PC-3 (cell line): ENCODE data around the gene DLST. TPM values are rescaled to one million over a fixed set of nuclear protein-coding genes. Genes with fewer than 3 reads are reported as not detected.
"Not testable (repeated sequence)": the region's sequence is repeated elsewhere in the genome, so short reads cannot be mapped to it uniquely, and the experiment has no call there.

Source experiments
- ATAC-seq: fragments of 200-7000 bp; cut with Tn5 transposase; 2 replicates; pipeline ENCODE4 v1.9.1; 2020; ENCODE audit warnings: mild to moderate bottlenecking, moderate library complexity
- BruUV-seq: library from RNA; stranded (reverse); fragments of 400-500 nt; replicated peaks from 2 replicates; lab custom pipeline; 2021; lab: Mats Ljungman, UMichigan
- CTCF ChIA-PET: fragments of 300-600 bp; sonication (Branson Sonifier 250); formaldehyde crosslinking; loops from one replicate; lab custom pipeline; 2022; ENCODE audit warnings: antibody characterized with exemption; lab: Charles Lee
- POLR2A ChIA-PET: fragments of 300-600 bp; sonication (Branson Sonifier 250); formaldehyde crosslinking; loops from one replicate; lab custom pipeline; 2022; ENCODE audit warnings: antibody characterized with exemption; ENCODE audit not compliant: unreplicated experiment; lab: Charles Lee
- DNase-seq: peaks from one replicate; pipeline ENCODE4 v3.0.0-alpha.2; 2015
- H2AFZ ChIP-seq: fragments of 300-600 bp; sonication (generic); 2 replicates; pipeline ENCODE4 v1.6.0; 2016; ENCODE audit warnings: antibody characterized with exemption, low read length
- H3F3A ChIP-seq: fragments of 300-600 bp; sonication (generic); one replicate; pipeline ENCODE4 v1.6.0; 2017; ENCODE audit warnings: antibody characterized with exemption, low read length, control low read depth, mild to moderate bottlenecking; ENCODE audit not compliant: unreplicated experiment
- H3K27ac ChIP-seq: fragments of 300-600 bp; sonication (generic); 2 replicates; pipeline ENCODE4 v1.5.1; 2016; ENCODE audit warnings: mild to moderate bottlenecking, low read length
- H3K27me3 ChIP-seq: fragments of 300-600 bp; sonication (generic); 2 replicates; pipeline ENCODE4 v1.6.1; 2016; ENCODE audit warnings: low read length, mixed read lengths
- H3K36me3 ChIP-seq: fragments of 300-600 bp; sonication (generic); 2 replicates; pipeline ENCODE4 v1.6.1; 2016; ENCODE audit warnings: low read depth, mixed run types, low read length, mixed read lengths
- H3K4me1 ChIP-seq: fragments of 300-600 bp; sonication (generic); 2 replicates; pipeline ENCODE4 v1.5.1; 2016; ENCODE audit warnings: low read length; ENCODE audit not compliant: insufficient read depth
- H3K4me2 ChIP-seq: fragments of 300-600 bp; sonication (generic); 2 replicates; pipeline ENCODE4 v1.6.0; 2016; ENCODE audit warnings: low read length
- H3K4me3 ChIP-seq: fragments of 300-600 bp; sonication (generic); 2 replicates; pipeline ENCODE4 v1.5.1; 2016; ENCODE audit warnings: mild to moderate bottlenecking, low read length, mixed read lengths
- H3K79me2 ChIP-seq: fragments of 300-600 bp; sonication (generic); 2 replicates; pipeline ENCODE4 v1.6.1; 2017; ENCODE audit warnings: low read length, mixed read lengths
- H3K9ac ChIP-seq: fragments of 300-600 bp; sonication (generic); 2 replicates; pipeline ENCODE4 v1.6.0; 2016; ENCODE audit warnings: mild to moderate bottlenecking, low read length
- H3K9me2 ChIP-seq: fragments of 300-600 bp; sonication (generic); replicated peaks from 2 replicates; pipeline ENCODE4 v1.6.1; 2016; ENCODE audit warnings: mixed run types, low read length, mixed read lengths
- H3K9me3 ChIP-seq: fragments of 300-600 bp; sonication (generic); 2 replicates; pipeline ENCODE4 v1.6.1; 2016; ENCODE audit warnings: low read length, mixed read lengths
- H4K20me1 ChIP-seq: fragments of 300-600 bp; sonication (generic); 2 replicates; pipeline ENCODE4 v1.6.1; 2016; ENCODE audit warnings: low read length, mixed read lengths
- CTCF ChIP-seq: fragments of 300-600 bp; sonication (generic); conservative IDR thresholded peaks from 2 replicates; pipeline ENCODE4 v1.5.1; 2017; ENCODE audit warnings: antibody characterized with exemption, low read depth, mild to moderate bottlenecking, low read length
- EZH2 ChIP-seq: fragments of 300-600 bp; sonication (generic); IDR thresholded peaks from one replicate; pipeline ENCODE4 v1.6.1; 2017; ENCODE audit warnings: antibody characterized with exemption, mild to moderate bottlenecking, low read length; ENCODE audit not compliant: unreplicated experiment
- EZH2phosphoT487 ChIP-seq: fragments of 300-600 bp; sonication (generic); IDR thresholded peaks from 2 replicates; pipeline ENCODE4 v1.6.1; 2018; ENCODE audit warnings: mild to moderate bottlenecking, antibody characterized with exemption, low read length, borderline replicate concordance
- intact Hi-C: fragments of 100-400 bp; cut with micrococcal nuclease; formaldehyde crosslinking; loops from 2 replicates; pipeline ENCODE4 v1.9.0; 2023
- total RNA-seq: library from RNA; depleted of rRNA; stranded (reverse); fragments of >200 nt; gene quantifications from 2 replicates; pipeline ENCODE4 v1.2.3, GENCODE V29; 2014

The DLST gene
- total RNA-seq, 1 experiment from 2014 or later: 56.9 TPM

- POLR2A ChIA-PET: no interaction called here
Measured at GRCh38 chr14:74924061-74924460, 42.3 kb downstream of the DLST start.

GRCh38 chr14:74927225-74927624 is 45.5 kb downstream of the DLST start:
- H3K36me3 ChIP-seq: no peaks in the 10 kb centered on the region
- no peaks in the 10 kb centered on the region for H3K27me3 ChIP-seq
- no peaks in the 10 kb centered on the region for H4K20me1 ChIP-seq
- no peaks in the 10 kb centered on the region for H3K9me3 ChIP-seq
- no peak overlapping the region for H3K4me3 ChIP-seq
- DNase-seq: no peak
- CTCF ChIA-PET: no interaction called here
- H3K9ac ChIP-seq: no peak overlapping the region
- H3K9me2 ChIP-seq: no peaks in the 10 kb centered on the region
- H3F3A ChIP-seq: no peaks in the 10 kb centered on the region
- no TSS peak for BruUV-seq
- no peak overlapping the region for H2AFZ ChIP-seq
- TF ChIP-seq EZH2phosphoT487 (no peak), EZH2 (no peak), CTCF (no peak)
- no peak for ATAC-seq
- H3K27ac ChIP-seq: no peak overlapping the region
- intact Hi-C loops: no loop called here
- POLR2A ChIA-PET: interaction anchor here (0.7 kb wide), 1 partner anchor 149 kb away, joined by 4 read pairs; no protein-coding TSS in a partner anchor
- H3K4me2 ChIP-seq: no peak overlapping the region
- H3K79me2 ChIP-seq: no peaks in the 10 kb centered on the region
- H3K4me1 ChIP-seq: peaks cover 3% of the 10 kb centered on the region; the same call in 1 of the 2 replicates

More at GRCh38 chr14:74924061-74924460, 42.3 kb downstream of the DLST start:
- intact Hi-C loops: no loop called here
- H3K79me2 ChIP-seq: no peaks in the 10 kb centered on the region
- no peak overlapping the region for H3K4me3 ChIP-seq
- no TSS peak for BruUV-seq
- ATAC-seq (no peak), DNase-seq (no peak)
- no peak overlapping the region for H2AFZ ChIP-seq
- H3K9me3 ChIP-seq: no peaks in the 10 kb centered on the region
- H3K9ac ChIP-seq: no peak overlapping the region
- no peaks in the 10 kb centered on the region for H3F3A ChIP-seq
- no peaks in the 10 kb centered on the region for H3K9me2 ChIP-seq
- no peaks in the 10 kb centered on the region for H4K20me1 ChIP-seq
- no peak overlapping the region for H3K27ac ChIP-seq
- CTCF ChIA-PET: no interaction called here
- H3K4me2 ChIP-seq: no peak overlapping the region
- no peak for TF ChIP-seq EZH2phosphoT487
- TF ChIP-seq EZH2: no peak
- TF ChIP-seq CTCF: no peak
- H3K4me1 ChIP-seq: peaks cover 15% of the 10 kb centered on the region; the same call in 1 of the 2 replicates
- no peaks in the 10 kb centered on the region for H3K27me3 ChIP-seq
- no peaks in the 10 kb centered on the region for H3K36me3 ChIP-seq

GRCh38 chr14:74929242-74929641 is 47.5 kb downstream of the DLST start:
- ChIA-PET POLR2A (no interaction called here), CTCF (no interaction called here)
- Histone ChIP-seq H3K4me1 (peaks cover 3% of the 10 kb centered on the region; the same call in 1 of the 2 replicates), H3F3A (no peaks in the 10 kb centered on the region), H3K27me3 (no peaks in the 10 kb centered on the region), H3K9ac (no peak overlapping the region), H3K27ac (no peak overlapping the region), H2AFZ (no peak overlapping the region), H3K4me3 (no peak overlapping the region), H3K4me2 (no peak overlapping the region), H3K9me2 (no peaks in the 10 kb centered on the region), H3K79me2 (no peaks in the 10 kb centered on the region), H3K9me3 (no peaks in the 10 kb centered on the region), H4K20me1 (no peaks in the 10 kb centered on the region), H3K36me3 (no peaks in the 10 kb centered on the region)
- ATAC-seq (no peak), DNase-seq (no peak)
- no TSS peak for BruUV-seq
- TF ChIP-seq EZH2phosphoT487 (no peak), EZH2 (no peak), CTCF (no peak)
- intact Hi-C loops: no loop called here

GRCh38 chr14:74931744-74932143 is 50.0 kb downstream of the DLST start:
- H4K20me1 ChIP-seq, H3K4me1 ChIP-seq, H2AFZ ChIP-seq, H3K27ac ChIP-seq, H3K9ac ChIP-seq, BruUV-seq, H3K36me3 ChIP-seq, ATAC-seq, H3K79me2 ChIP-seq, H3F3A ChIP-seq, H3K9me2 ChIP-seq, H3K27me3 ChIP-seq, POLR2A ChIA-PET, DNase-seq, intact Hi-C loops, H3K9me3 ChIP-seq, CTCF ChIA-PET, H3K4me2 ChIP-seq, H3K4me3 ChIP-seq: not testable (repeated sequence)
